Smooth muscle cell (in vitro differentiated cells): ENCODE measurements around the gene MYBPC3. TPM values are rescaled to one million over a fixed set of nuclear protein-coding genes. Genes with fewer than 3 reads are reported as not detected.

Source experiments
- DNase-seq: peaks from one replicate; lab custom pipeline; 2025; ENCODE audit not compliant: unreplicated experiment; lab: John Stamatoyannopoulos, UW
- H2AFZ ChIP-seq: fragments of 200-600 bp; sonication (generic); 2 replicates; pipeline ENCODE4 v1.6.0; 2016; ENCODE audit warnings: antibody characterized with exemption, low read depth, mild to moderate bottlenecking
- H3F3A ChIP-seq: fragments of 200-600 bp; sonication (generic); 2 replicates; pipeline ENCODE4 v1.6.0; 2017; ENCODE audit warnings: antibody characterized with exemption, low read depth
- H3K27ac ChIP-seq: fragments of 200-600 bp; sonication (generic); 2 replicates; pipeline ENCODE4 v1.5.1; 2016; ENCODE audit warnings: low read depth, mild to moderate bottlenecking
- H3K27me3 ChIP-seq: fragments of 200-600 bp; sonication (generic); 2 replicates; pipeline ENCODE4 v1.6.1; 2016; ENCODE audit warnings: low read depth, mild to moderate bottlenecking
- H3K36me3 ChIP-seq: fragments of 200-600 bp; sonication (generic); 2 replicates; pipeline ENCODE4 v1.5.1; 2016; ENCODE audit warnings: low read depth
- H3K4me1 ChIP-seq: fragments of 200-600 bp; sonication (generic); 2 replicates; pipeline ENCODE4 v1.5.1; 2016; ENCODE audit warnings: low read depth
- H3K4me2 ChIP-seq: fragments of 200-600 bp; sonication (generic); 2 replicates; pipeline ENCODE4 v1.6.0; 2016; ENCODE audit warnings: mild to moderate bottlenecking
- H3K4me3 ChIP-seq: fragments of 200-600 bp; sonication (generic); 2 replicates; pipeline ENCODE4 v1.5.1; 2016; ENCODE audit warnings: mild to moderate bottlenecking
- H3K79me2 ChIP-seq: fragments of 200-600 bp; sonication (generic); 2 replicates; pipeline ENCODE4 v1.6.0; 2016; ENCODE audit warnings: low read depth, mild to moderate bottlenecking
- H3K9ac ChIP-seq: fragments of 200-600 bp; sonication (generic); 2 replicates; pipeline ENCODE4 v1.6.0; 2016; ENCODE audit warnings: low read depth
- H3K9me3 ChIP-seq: fragments of 200-600 bp; sonication (generic); replicated peaks from 2 replicates; pipeline ENCODE4 v1.5.1; 2016; ENCODE audit warnings: low read depth
- H4K20me1 ChIP-seq: fragments of 200-600 bp; sonication (generic); 2 replicates; pipeline ENCODE4 v1.6.0; 2016; ENCODE audit warnings: low read depth
- WGBS: methylation state at CpG from one replicate; pipeline ENCODE4 v1.1.7; 2016; ENCODE audit warnings: low lambda C conversion rate; 5-methylcytosine and 5-hydroxymethylcytosine counted together
- polyA plus RNA-seq: library from polyadenylated mRNA; unstranded; fragments of >200 nt; fragmentation: Nextera tagmentation; extraction: Ambion mirVana; gene quantifications from 2 replicates; pipeline ENCODE4 v1.2.1, GENCODE V29; 2016
- total RNA-seq: library from RNA; depleted of rRNA; stranded (reverse); fragments of >200 nt; gene quantifications from 2 replicates; pipeline ENCODE4 v1.2.3, GENCODE V29; 2014
- TF ChIP-seq, protein P1 (sequence below): fragments of 200-600 bp; sonication (generic); IDR thresholded peaks from 2 replicates; pipeline ENCODE4 v1.5.1; 2017; ENCODE audit warnings: borderline replicate concordance, mild to moderate bottlenecking, antibody characterized with exemption; ENCODE audit not compliant: insufficient read depth, poor library complexity, severe bottlenecking

MYBPC3 gene
- total and polyA plus RNA-seq, 2 experiments from 2014 or later = 0.03 TPM; not detected in 1

DNA sequence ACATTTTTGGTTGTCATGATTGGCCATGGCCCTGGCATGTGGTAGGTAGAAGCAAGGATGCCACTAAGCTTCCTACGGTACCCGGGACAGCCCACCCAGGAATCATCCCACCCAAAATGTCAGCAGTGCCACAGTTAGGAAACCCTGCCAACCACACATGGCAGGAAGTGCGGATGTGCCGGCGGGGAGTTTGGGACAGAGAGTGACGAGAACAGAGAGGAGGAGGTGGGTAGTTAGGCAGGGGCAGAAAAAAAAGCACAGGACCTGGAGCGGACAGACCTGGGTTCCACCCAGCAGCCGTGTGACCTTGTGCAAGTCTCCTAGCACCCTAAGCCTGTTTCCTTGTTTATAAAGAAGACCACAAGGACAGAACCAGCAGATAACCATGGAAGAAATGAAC is 22.5 kb upstream of the MYBPC3 start:
- H3K4me1 ChIP-seq = no peaks in the 10 kb centered on the region
- TF ChIP-seq, protein P1, sequence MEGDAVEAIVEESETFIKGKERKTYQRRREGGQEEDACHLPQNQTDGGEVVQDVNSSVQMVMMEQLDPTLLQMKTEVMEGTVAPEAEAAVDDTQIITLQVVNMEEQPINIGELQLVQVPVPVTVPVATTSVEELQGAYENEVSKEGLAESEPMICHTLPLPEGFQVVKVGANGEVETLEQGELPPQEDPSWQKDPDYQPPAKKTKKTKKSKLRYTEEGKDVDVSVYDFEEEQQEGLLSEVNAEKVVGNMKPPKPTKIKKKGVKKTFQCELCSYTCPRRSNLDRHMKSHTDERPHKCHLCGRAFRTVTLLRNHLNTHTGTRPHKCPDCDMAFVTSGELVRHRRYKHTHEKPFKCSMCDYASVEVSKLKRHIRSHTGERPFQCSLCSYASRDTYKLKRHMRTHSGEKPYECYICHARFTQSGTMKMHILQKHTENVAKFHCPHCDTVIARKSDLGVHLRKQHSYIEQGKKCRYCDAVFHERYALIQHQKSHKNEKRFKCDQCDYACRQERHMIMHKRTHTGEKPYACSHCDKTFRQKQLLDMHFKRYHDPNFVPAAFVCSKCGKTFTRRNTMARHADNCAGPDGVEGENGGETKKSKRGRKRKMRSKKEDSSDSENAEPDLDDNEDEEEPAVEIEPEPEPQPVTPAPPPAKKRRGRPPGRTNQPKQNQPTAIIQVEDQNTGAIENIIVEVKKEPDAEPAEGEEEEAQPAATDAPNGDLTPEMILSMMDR = no peak
- H4K20me1 ChIP-seq = no peaks in the 10 kb centered on the region
- 94% methylated on average over 8 of the region's 8 CpGs for WGBS
- H3K79me2 ChIP-seq = no peaks in the 10 kb centered on the region
- H3K4me2 ChIP-seq = no peak overlapping the region
- H3F3A ChIP-seq = no peaks in the 10 kb centered on the region
- no peak overlapping the region for H3K27ac ChIP-seq
- H3K27me3 ChIP-seq = no peaks in the 10 kb centered on the region
- H3K4me3 ChIP-seq = no peak overlapping the region
- H3K9ac ChIP-seq = no peak overlapping the region
- DNase-seq = no peak
- H2AFZ ChIP-seq = no peak overlapping the region
- no peaks in the 10 kb centered on the region for H3K36me3 ChIP-seq
- H3K9me3 ChIP-seq = no peaks in the 10 kb centered on the region

- Histone ChIP-seq H3K9me3 (no peaks in the 10 kb centered on the region), H3F3A (no peaks in the 10 kb centered on the region), H3K36me3 (no peaks in the 10 kb centered on the region), H3K4me1 (no peaks in the 10 kb centered on the region), H3K4me3 (no peak overlapping the region), H3K27ac (no peak overlapping the region), H3K4me2 (no peak overlapping the region), H4K20me1 (no peaks in the 10 kb centered on the region), H3K79me2 (no peaks in the 10 kb centered on the region), H2AFZ (no peak overlapping the region), H3K9ac (no peak overlapping the region), H3K27me3 (no peaks in the 10 kb centered on the region)
- DNase-seq = no peak
- WGBS = 88% methylated on average over 5 of the region's 5 CpGs
- TF ChIP-seq, protein P1 = no peak
These were observed 22.2 kb upstream of the MYBPC3 start for GRCh38 chr11:47374720-47375019.

GRCh38 chr11:47373876-47374719 is 21.6 kb upstream of the MYBPC3 start:
- 41% methylated on average over 19 of the region's 19 CpGs for WGBS
- H2AFZ ChIP-seq = no peak overlapping the region
- H3K27ac ChIP-seq = no peak overlapping the region
- H3K9ac ChIP-seq = no peak overlapping the region
- no peak overlapping the region for H3K4me2 ChIP-seq
- H3K9me3 ChIP-seq = no peaks in the 10 kb centered on the region
- H4K20me1 ChIP-seq = no peaks in the 10 kb centered on the region
- DNase-seq = peak; percentile 56
- H3K36me3 ChIP-seq = no peaks in the 10 kb centered on the region
- no peaks in the 10 kb centered on the region for H3K4me1 ChIP-seq
- no peaks in the 10 kb centered on the region for H3F3A ChIP-seq
- no peaks in the 10 kb centered on the region for H3K79me2 ChIP-seq
- TF ChIP-seq, protein P1 = peak; percentile 96
- no peak overlapping the region for H3K4me3 ChIP-seq
- H3K27me3 ChIP-seq = no peaks in the 10 kb centered on the region

- Histone ChIP-seq H3K36me3 (no peaks in the 10 kb centered on the region), H3K27ac (no peak overlapping the region), H3K27me3 (no peaks in the 10 kb centered on the region), H3K9me3 (no peaks in the 10 kb centered on the region), H3K4me3 (no peak overlapping the region), H3K9ac (no peak overlapping the region), H3F3A (no peaks in the 10 kb centered on the region), H3K79me2 (no peaks in the 10 kb centered on the region), H3K4me1 (no peaks in the 10 kb centered on the region), H3K4me2 (no peak overlapping the region), H2AFZ (no peak overlapping the region), H4K20me1 (no peaks in the 10 kb centered on the region)
- DNase-seq = no peak
- TF ChIP-seq, protein P1 = no peak
- 71% methylated on average over 7 of the region's 7 CpGs for WGBS
These were observed 19.9 kb upstream of the MYBPC3 start for GRCh38 chr11:47372422-47372821.
